ENCODE results near the gene CEBPZ.
A peak's percentile ranks its signal among the peaks of the same experiment; 100 is the strongest.

The CEBPZ gene

GRCh38 chr2:37164757-37165156, 66.6 kb downstream of the CEBPZ start:
- no peak for DNase-seq (ENCODE audit: low read depth)
- no peak for TF ChIP-seq CTCF (conservative IDR thresholded peaks at IDR 0.05; ENCODE audit: control insufficient read depth, insufficient read depth, low read depth, low read length)
- H3K4me3 ChIP-seq (ENCODE audit: control insufficient read depth, low read depth, low read length): no peak overlapping the region

- peak; percentile 75 for DNase-seq (ENCODE audit: low read depth)
- no peak for TF ChIP-seq CTCF (conservative IDR thresholded peaks at IDR 0.05; ENCODE audit: control insufficient read depth, insufficient read depth, low read depth, low read length)
- H3K4me3 ChIP-seq (ENCODE audit: control insufficient read depth, low read depth, low read length): peak within 1 kb of the TSS; percentile 74
These were observed 74.3 kb downstream of the CEBPZ start, which contains the start of gene EIF2AK2 for GRCh38 chr2:37156857-37157714. Gene EIF2AK2, minus strand, starts transcription at chr2:37156980. Its CDS starts 9,174 bp downstream, at chr2:37147806.

GRCh38 chr2:37156071-37156856, 75.1 kb downstream of the CEBPZ start:
- peak overlapping the region; percentile 74 for H3K4me3 ChIP-seq (ENCODE audit: control insufficient read depth, low read depth, low read length)
- DNase-seq (ENCODE audit: low read depth): peak; percentile 46
- TF ChIP-seq CTCF (conservative IDR thresholded peaks at IDR 0.05; ENCODE audit: control insufficient read depth, insufficient read depth, low read depth, low read length): no peak

- no peak for DNase-seq (ENCODE audit: low read depth)
- no peak for TF ChIP-seq CTCF (conservative IDR thresholded peaks at IDR 0.05; ENCODE audit: control insufficient read depth, insufficient read depth, low read depth, low read length)
- no peak overlapping the region for H3K4me3 ChIP-seq (ENCODE audit: control insufficient read depth, low read depth, low read length)
These were observed 76.6 kb downstream of the CEBPZ start for GRCh38 chr2:37154785-37155184.

GRCh38 chr2:37153224-37153623, 78.2 kb downstream of the CEBPZ start:
- TF ChIP-seq CTCF (conservative IDR thresholded peaks at IDR 0.05; ENCODE audit: control insufficient read depth, insufficient read depth, low read depth, low read length): no peak
- DNase-seq (ENCODE audit: low read depth): no peak
- no peak overlapping the region for H3K4me3 ChIP-seq (ENCODE audit: control insufficient read depth, low read depth, low read length)
